HepG2 (cell line): Measurements from ENCODE around the gene C19orf47. TPM values are rescaled to one million over a fixed set of nuclear protein-coding genes. Genes with fewer than 3 reads are reported as not detected.

ENCODE experiments used
- BRCA1 ChIP-seq: sonication (generic); formaldehyde crosslinking; IDR thresholded peaks from 2 replicates; pipeline ENCODE4 v1.4.0; 2020; ENCODE audit warnings: missing genetic modification reagents
- CAMTA2 ChIP-seq: sonication (generic); formaldehyde crosslinking; IDR thresholded peaks from 2 replicates; pipeline ENCODE4 v1.4.0; 2020; ENCODE audit warnings: mild to moderate bottlenecking, missing genetic modification reagents, borderline replicate concordance
- FOXA3 ChIP-seq: IDR thresholded peaks from 2 replicates; pipeline ENCODE4 v1.6.1; 2016; ENCODE audit warnings: missing genetic modification reagents, missing compliant biosample characterization
- FOXO4 ChIP-seq: sonication (generic); formaldehyde crosslinking; conservative IDR thresholded peaks from 2 replicates; pipeline ENCODE4 v1.8.1; 2023; ENCODE audit warnings: missing genetic modification reagents
- HNRNPH1 ChIP-seq: fragments of 200-400 bp; formaldehyde crosslinking; optimal IDR thresholded peaks from 2 replicates; pipeline ENCODE3; 2017; ENCODE audit warnings: mild to moderate bottlenecking, low read depth, low read length
- MBNL3 ChIP-seq: fragments of 250-450 bp; sonication (Bioruptor Pico); conservative IDR thresholded peaks from 2 replicates; pipeline ENCODE4 v1.8.0; 2022; ENCODE audit warnings: mild to moderate bottlenecking, inconsistent platforms
- MIER3 ChIP-seq: IDR thresholded peaks from 2 replicates; pipeline ENCODE4 v1.6.1; 2016; ENCODE audit warnings: missing compliant biosample characterization, borderline replicate concordance
- MLLT10 ChIP-seq: sonication (generic); formaldehyde crosslinking; IDR thresholded peaks from 2 replicates; pipeline ENCODE4 v1.4.0; 2020; ENCODE audit warnings: missing genetic modification reagents
- NAIF1 ChIP-seq: sonication (generic); formaldehyde crosslinking; IDR thresholded peaks from 2 replicates; pipeline ENCODE4 v1.5.0; 2020; ENCODE audit warnings: mild to moderate bottlenecking, missing genetic modification reagents, borderline replicate concordance
- NCOA5 ChIP-seq: sonication (generic); formaldehyde crosslinking; IDR thresholded peaks from 2 replicates; pipeline ENCODE4 v1.4.0; 2020; ENCODE audit warnings: missing genetic modification reagents
- NFE2 ChIP-seq: sonication (generic); formaldehyde crosslinking; IDR thresholded peaks from 2 replicates; pipeline ENCODE4 v1.4.0; 2020; ENCODE audit warnings: missing genetic modification reagents
- RAD21 ChIP-seq: fragments of 450-650 bp; formaldehyde crosslinking; IDR thresholded peaks from 2 replicates; pipeline ENCODE4 v1.5.0; 2020; ENCODE audit warnings: mild to moderate bottlenecking
- SNRNP70 ChIP-seq: fragments of 200-400 bp; formaldehyde crosslinking; IDR thresholded peaks from 2 replicates; pipeline ENCODE4 v1.6.1; 2017; ENCODE audit warnings: mild to moderate bottlenecking, low read depth, low read length, moderate library complexity
- ZNF569 ChIP-seq: sonication (generic); formaldehyde crosslinking; IDR thresholded peaks from 2 replicates; pipeline ENCODE4 v1.5.0; 2020; ENCODE audit warnings: mild to moderate bottlenecking, missing genetic modification reagents, moderate library complexity, borderline replicate concordance
- ZNF646 ChIP-seq: sonication (generic); formaldehyde crosslinking; IDR thresholded peaks from 2 replicates; pipeline ENCODE4 v1.9.0; 2021; ENCODE audit warnings: mild to moderate bottlenecking, missing genetic modification reagents
- ZSCAN21 ChIP-seq: sonication (generic); formaldehyde crosslinking; IDR thresholded peaks from 2 replicates; pipeline ENCODE4 v1.8.0; 2022; ENCODE audit warnings: mild to moderate bottlenecking, missing genetic modification reagents, moderate library complexity, borderline replicate concordance
- polyA plus RNA-seq, 8 experiments: library from polyadenylated mRNA; depleted of rRNA in 3 of 8; stranded (reverse) in 7 of 8; unstranded in 1 of 8; fragments of >200 nt; fragmentation: Illumina TruSeq in 4 of 8; extraction: Trizol in 4 of 8; gene quantifications; 2 replicates each; pipeline versions ENCODE4 v1.2.1 to v1.2.3, GENCODE V29; 2011 to 2016; ENCODE audit warnings: low read depth in 4 of 8, missing spikeins in 1 of 8, mixed read lengths in 1 of 8; ENCODE audit not compliant: insufficient read depth in 1 of 8
- total RNA-seq, 5 experiments: library from RNA; depleted of rRNA; stranded (reverse); fragments of >200 nt; fragmentation: Illumina TruSeq; extraction: Trizol; gene quantifications; 2 replicates each; pipeline ENCODE4 v1.2.3, GENCODE V29; 2016; ENCODE audit warnings: low read depth in 1 of 5
- TF ChIP-seq, protein P1 (sequence below): sonication (generic); formaldehyde crosslinking; conservative IDR thresholded peaks from 2 replicates; pipeline ENCODE4 v1.8.0; 2022; ENCODE audit warnings: missing genetic modification reagents
- TF ChIP-seq, protein P2 (sequence below): sonication (generic); formaldehyde crosslinking; IDR thresholded peaks from 2 replicates; pipeline ENCODE4 v1.5.1; 2020; ENCODE audit warnings: missing genetic modification reagents, mild to moderate bottlenecking, borderline replicate concordance

The C19orf47 gene
- total and polyA plus RNA-seq, 2 of the 13 experiments (the other 11 are each of a cell fraction or from before 2014, with no cell fraction given) = 8.1 to 10.6 TPM

GRCh38 chr19:40283414-40284250 lies 64.6 kb downstream of the C19orf47 start (continued):
- TF ChIP-seq ZNF646 (CRISPR knock-in tag) (no peak), BRCA1 (CRISPR knock-in tag) (no peak), CAMTA2 (CRISPR knock-in tag) (no peak), HNRNPH1 (no peak), MLLT10 (CRISPR knock-in tag) (no peak), ZSCAN21 (no peak), MIER3 (CRISPR knock-in tag) (no peak; the same call in 1 of the 2 replicates), ZNF569 (CRISPR knock-in tag) (no peak), NFE2 (CRISPR knock-in tag) (no peak), FOXA3 (CRISPR knock-in tag) (peak; percentile 83), MBNL3 (CRISPR knock-in tag) (no peak), NAIF1 (CRISPR knock-in tag) (no peak), RAD21 (CRISPR knock-in tag) (0 out of 2 replicates have a peak, but pooled peaks have one; percentile 34), NCOA5 (CRISPR knock-in tag) (no peak), SNRNP70 (no peak), FOXO4 (CRISPR knock-in tag) (no peak)
- TF ChIP-seq, protein P1, sequence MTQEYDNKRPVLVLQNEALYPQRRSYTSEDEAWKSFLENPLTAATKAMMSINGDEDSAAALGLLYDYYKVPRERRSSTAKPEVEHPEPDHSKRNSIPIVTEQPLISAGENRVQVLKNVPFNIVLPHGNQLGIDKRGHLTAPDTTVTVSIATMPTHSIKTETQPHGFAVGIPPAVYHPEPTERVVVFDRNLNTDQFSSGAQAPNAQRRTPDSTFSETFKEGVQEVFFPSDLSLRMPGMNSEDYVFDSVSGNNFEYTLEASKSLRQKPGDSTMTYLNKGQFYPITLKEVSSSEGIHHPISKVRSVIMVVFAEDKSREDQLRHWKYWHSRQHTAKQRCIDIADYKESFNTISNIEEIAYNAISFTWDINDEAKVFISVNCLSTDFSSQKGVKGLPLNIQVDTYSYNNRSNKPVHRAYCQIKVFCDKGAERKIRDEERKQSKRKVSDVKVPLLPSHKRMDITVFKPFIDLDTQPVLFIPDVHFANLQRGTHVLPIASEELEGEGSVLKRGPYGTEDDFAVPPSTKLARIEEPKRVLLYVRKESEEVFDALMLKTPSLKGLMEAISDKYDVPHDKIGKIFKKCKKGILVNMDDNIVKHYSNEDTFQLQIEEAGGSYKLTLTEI (CRISPR knock-in tag) = no peak
- TF ChIP-seq, protein P2, sequence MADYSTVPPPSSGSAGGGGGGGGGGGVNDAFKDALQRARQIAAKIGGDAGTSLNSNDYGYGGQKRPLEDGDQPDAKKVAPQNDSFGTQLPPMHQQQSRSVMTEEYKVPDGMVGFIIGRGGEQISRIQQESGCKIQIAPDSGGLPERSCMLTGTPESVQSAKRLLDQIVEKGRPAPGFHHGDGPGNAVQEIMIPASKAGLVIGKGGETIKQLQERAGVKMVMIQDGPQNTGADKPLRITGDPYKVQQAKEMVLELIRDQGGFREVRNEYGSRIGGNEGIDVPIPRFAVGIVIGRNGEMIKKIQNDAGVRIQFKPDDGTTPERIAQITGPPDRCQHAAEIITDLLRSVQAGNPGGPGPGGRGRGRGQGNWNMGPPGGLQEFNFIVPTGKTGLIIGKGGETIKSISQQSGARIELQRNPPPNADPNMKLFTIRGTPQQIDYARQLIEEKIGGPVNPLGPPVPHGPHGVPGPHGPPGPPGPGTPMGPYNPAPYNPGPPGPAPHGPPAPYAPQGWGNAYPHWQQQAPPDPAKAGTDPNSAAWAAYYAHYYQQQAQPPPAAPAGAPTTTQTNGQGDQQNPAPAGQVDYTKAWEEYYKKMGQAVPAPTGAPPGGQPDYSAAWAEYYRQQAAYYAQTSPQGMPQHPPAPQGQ (CRISPR knock-in tag) = no peak
